Right atrium auricular region (tissue), 2 donors: ENCODE data around the gene ADAMTS2. TPM values are rescaled to one million over a fixed set of nuclear protein-coding genes. Genes with fewer than 3 reads are reported as not detected.

Experiments used
- DNase-seq: peaks from one replicate; pipeline ENCODE4 v3.0.0-alpha.2; 2019; ENCODE audit warnings: low spot score
- H3K27ac ChIP-seq, 2 donors: fragments of 200-600 bp; sonication (generic); 1 replicate in 1 of 2; 2 replicates in 1 of 2; pipeline ENCODE4 v1.5.1; 2016 to 2019
- H3K27me3 ChIP-seq, 2 donors: fragments of 200-600 bp; sonication (generic); one replicate each; pipeline versions ENCODE4 v1.5.1 to v1.6.0; 2017 to 2019
- H3K36me3 ChIP-seq: fragments of 200-600 bp; sonication (generic); one replicate; pipeline ENCODE4 v1.5.1; 2016
- H3K4me1 ChIP-seq, 2 donors: fragments of 200-600 bp; sonication (generic); one replicate each; pipeline versions ENCODE4 v1.5.1 to v1.6.0; 2017 to 2019
- H3K4me3 ChIP-seq, 2 donors: fragments of 200-600 bp; sonication (generic); 1 replicate in 1 of 2; 2 replicates in 1 of 2; pipeline ENCODE4 v1.5.1; 2017 to 2019; ENCODE audit warnings: mild to moderate bottlenecking in 1 of 2, moderate library complexity in 1 of 2
- H3K9me3 ChIP-seq, 2 donors: fragments of 200-600 bp; sonication (generic); one replicate each; pipeline ENCODE4 v1.5.1; 2019
- CTCF ChIP-seq, 2 donors: fragments of 200-600 bp; sonication (generic); IDR thresholded peaks; one replicate each; pipeline ENCODE4 v1.5.1; 2019; ENCODE audit warnings: antibody characterized with exemption in 2 of 2
- total RNA-seq, 2 donors: library from RNA; depleted of rRNA; stranded (reverse); fragments of >200 nt; gene quantifications; one replicate each; pipeline ENCODE4 v1.1.0, GENCODE V29; 2016

ADAMTS2 gene
- total RNA-seq, 2 donors from 2014 or later: 13.6 to 13.7 TPM

DNA sequence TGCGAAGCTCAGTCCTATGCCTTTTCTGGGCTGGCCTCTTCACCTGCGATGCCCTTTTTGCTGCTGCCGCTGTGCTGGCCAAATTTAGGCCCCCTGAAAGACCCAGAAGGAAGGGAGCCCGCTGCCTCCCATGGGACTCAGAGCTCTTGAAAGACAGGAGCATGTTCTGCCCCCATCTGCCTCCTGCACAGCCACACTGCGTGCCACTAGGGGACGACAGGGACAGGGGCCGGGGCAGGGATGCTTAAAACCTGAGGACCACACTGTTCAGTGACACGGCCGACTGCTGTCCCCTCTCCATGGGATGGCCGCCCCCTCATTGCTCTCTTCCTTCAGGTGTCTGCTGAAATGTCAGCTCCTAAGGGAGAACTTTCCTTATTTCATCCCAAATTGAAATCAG lies 132.4 kb downstream of the ADAMTS2 start:
- no peak overlapping the region for H3K27ac ChIP-seq
- no peak for DNase-seq
- H3K4me1 ChIP-seq: no peaks in the 10 kb centered on the region
- TF ChIP-seq CTCF (IDR thresholded peaks at IDR 0.05): no peak
- no peaks in the 10 kb centered on the region for H3K27me3 ChIP-seq
- H3K4me3 ChIP-seq: no peak overlapping the region
- H3K9me3 ChIP-seq: no peaks in the 10 kb centered on the region
- no peaks in the 10 kb centered on the region for H3K36me3 ChIP-seq

DNA sequence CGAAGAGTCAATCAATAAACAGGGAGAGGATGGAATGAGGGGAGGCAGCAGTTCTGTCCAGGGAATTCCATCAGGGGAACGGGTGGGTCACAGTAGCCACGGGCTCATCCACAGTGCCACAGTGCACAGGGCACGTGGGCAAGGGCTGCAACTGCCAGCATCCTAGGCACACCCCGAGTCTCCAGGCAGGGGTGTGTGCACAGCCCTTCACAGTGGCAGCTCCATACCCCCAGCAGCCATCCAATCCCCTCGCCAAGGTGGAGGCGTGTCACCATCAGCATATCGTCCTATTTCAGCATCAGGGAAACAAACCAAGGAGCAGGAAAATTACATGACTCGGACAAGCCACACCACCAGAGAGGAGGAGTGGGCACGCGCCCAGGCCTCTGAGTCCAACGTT lies 133.6 kb downstream of the ADAMTS2 start:
- Histone ChIP-seq H3K36me3 (no peaks in the 10 kb centered on the region), H3K4me1 (no peaks in the 10 kb centered on the region), H3K27me3 (no peaks in the 10 kb centered on the region), H3K9me3 (no peaks in the 10 kb centered on the region), H3K27ac (no peak overlapping the region), H3K4me3 (no peak overlapping the region)
- DNase-seq: no peak
- TF ChIP-seq CTCF (IDR thresholded peaks at IDR 0.05): no peak

GRCh38 chr5:179211068-179211467 lies 134.2 kb downstream of the ADAMTS2 start:
- no peak for TF ChIP-seq CTCF (IDR thresholded peaks at IDR 0.05)
- no peak for DNase-seq
- Histone ChIP-seq H3K27ac (no peak overlapping the region), H3K36me3 (no peaks in the 10 kb centered on the region), H3K4me1 (no peaks in the 10 kb centered on the region), H3K9me3 (no peaks in the 10 kb centered on the region), H3K4me3 (no peak overlapping the region), H3K27me3 (no peaks in the 10 kb centered on the region)

- Histone ChIP-seq H3K27ac (no peak overlapping the region), H3K4me3 (no peak overlapping the region), H3K36me3 (no peaks in the 10 kb centered on the region), H3K4me1 (no peaks in the 10 kb centered on the region), H3K9me3 (no peaks in the 10 kb centered on the region), H3K27me3 (no peaks in the 10 kb centered on the region)
- TF ChIP-seq CTCF (IDR thresholded peaks at IDR 0.05): no peak
- no peak for DNase-seq
Measured at GRCh38 chr5:179210478-179210877, 134.8 kb downstream of the ADAMTS2 start.

GRCh38 chr5:179209359-179210150 lies 135.7 kb downstream of the ADAMTS2 start:
- Histone ChIP-seq H3K36me3 (no peaks in the 10 kb centered on the region), H3K27ac (no peak overlapping the region), H3K27me3 (no peaks in the 10 kb centered on the region), H3K9me3 (no peaks in the 10 kb centered on the region), H3K4me3 (no peak overlapping the region), H3K4me1 (no peaks in the 10 kb centered on the region)
- no peak for DNase-seq
- TF ChIP-seq CTCF (IDR thresholded peaks at IDR 0.05): no peak
